HG03575 (cell line): ENCODE results near the gene FAM216B.
"Not testable (repeated sequence)": the region's sequence is repeated elsewhere in the genome, so short reads cannot be mapped to it uniquely, and the experiment has no call there.

Experiments
- ATAC-seq: cut with Tn5 transposase; IDR thresholded peaks from one replicate; pipeline ENCODE4 v1.9.1; 2021; ENCODE audit not compliant: unreplicated experiment, insufficient number of reproducible peaks, low FRiP score; ENCODE audit errors: extremely low read depth

Gene FAM216B

DNA sequence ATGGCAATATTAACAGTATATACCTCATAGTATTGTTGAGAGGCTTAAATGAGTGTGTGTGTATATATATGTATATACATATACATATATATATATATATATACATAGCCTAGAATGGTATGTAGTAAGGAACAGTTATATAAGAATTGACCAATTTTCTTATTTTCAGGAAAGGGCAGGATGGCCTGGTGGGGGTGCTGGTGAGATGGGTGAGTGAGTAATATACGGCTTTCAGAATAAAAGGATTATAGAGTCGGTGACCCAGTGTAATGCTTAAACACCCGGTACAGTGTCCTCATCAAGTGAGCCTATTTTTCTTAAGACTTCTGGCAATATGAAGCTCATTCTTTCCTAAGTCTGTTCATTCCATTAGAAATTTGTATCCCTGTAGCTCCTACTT lies 11.7 kb upstream of the FAM216B start:
- ATAC-seq, result no peak

DNA sequence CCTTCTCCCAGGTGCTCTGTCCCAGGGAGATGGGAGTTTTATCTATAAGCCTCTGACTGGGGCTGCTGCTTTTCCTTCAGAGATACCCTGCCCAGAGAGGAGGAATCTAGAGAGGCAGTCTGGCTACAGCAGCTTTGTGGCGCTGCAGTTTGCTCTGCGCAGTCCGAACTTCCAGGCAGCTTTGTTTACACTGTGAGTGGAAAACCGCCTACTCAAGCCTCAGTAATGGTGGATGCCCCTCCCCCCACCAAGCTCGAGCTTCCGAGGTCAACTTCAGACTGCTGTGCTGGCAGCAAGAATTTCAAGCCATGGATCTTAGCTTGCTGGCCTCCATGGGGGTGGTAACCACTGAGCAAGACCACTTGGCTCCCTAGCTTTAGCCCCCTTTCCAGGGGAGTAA lies 4.8 kb upstream of the FAM216B start:
- ATAC-seq, result not testable (repeated sequence)

DNA sequence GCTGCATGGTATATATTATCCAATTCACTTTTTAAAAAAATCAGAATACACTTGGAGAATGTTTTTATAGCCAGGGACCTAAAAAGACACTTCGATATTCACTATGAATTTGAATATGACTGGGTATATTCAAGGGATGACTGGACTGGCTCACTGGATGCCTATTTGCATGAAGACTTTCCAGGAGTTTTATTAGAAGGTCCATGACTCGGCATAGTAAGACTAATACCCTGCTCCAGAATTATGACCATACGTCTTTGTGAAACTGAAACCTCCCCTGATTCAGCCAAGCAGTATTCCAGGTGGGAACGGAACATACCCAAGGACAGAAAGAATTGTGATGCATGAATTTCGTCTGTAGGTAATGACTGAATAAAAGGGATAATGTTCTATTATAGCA lies 3.9 kb upstream of the FAM216B start:
- no peak for ATAC-seq

DNA sequence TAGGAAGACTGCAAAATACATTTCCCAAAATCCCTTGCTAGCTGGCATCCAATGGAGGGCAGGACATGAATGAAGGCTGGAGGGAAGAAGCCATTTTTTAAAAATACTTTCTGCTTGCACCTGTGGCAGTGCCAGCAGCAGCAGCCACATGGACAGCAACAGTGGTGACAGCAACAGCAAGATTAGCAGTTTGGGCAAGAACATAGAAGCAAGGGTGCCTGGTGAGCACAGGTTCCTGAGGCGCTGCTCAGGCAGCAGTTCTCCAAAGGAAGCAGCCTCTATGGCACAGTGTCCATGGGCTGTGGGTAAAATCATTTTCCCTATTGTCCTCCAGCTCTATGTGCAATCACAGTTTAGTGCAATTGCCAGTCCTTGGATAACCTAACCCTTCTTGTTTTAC lies 1.3 kb upstream of the FAM216B start:
- no peak for ATAC-seq

DNA sequence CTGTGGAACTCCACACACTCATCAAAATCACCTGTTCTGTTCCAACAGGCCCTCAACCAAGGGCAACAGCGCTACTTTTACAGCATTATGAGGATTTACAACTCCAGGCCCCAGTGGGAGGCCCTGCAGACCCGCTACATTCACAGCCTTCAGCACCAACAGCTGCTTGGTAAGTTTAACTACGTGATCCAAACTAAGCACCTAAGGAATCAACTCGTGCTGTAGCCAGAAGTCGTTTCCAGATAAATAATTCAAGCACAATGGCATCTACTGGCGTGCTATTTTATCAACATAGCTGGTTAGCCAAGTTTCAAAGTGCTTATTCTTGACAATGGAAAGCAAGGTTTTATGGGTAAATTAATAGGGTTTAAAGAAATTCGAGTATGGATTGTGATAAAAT lies 5.3 kb downstream of the FAM216B start:
- no peak for ATAC-seq

DNA sequence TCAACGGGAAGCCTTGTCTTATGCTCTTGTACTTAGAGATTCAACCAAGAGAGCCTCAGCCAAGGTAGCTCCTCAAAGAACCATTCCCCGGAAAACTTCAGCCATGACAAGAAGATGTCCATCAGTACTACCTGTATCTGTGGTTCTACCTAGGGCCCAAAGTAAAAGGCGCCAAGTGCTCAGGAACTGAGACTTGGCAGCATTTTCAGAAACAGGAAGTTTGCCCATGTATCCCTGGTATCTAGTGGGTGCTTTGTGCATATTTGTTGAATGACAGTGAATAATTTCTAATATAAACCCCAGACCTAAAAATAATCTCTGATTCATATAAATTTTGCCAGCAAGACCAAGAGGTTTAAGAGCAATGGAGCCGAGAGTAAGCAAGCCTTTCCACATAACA lies 7.2 kb downstream of the FAM216B start:
- no peak for ATAC-seq

- ATAC-seq, result no peak
Observed at GRCh38 chr13:42792154-42792553, 10.8 kb downstream of the FAM216B start.

DNA sequence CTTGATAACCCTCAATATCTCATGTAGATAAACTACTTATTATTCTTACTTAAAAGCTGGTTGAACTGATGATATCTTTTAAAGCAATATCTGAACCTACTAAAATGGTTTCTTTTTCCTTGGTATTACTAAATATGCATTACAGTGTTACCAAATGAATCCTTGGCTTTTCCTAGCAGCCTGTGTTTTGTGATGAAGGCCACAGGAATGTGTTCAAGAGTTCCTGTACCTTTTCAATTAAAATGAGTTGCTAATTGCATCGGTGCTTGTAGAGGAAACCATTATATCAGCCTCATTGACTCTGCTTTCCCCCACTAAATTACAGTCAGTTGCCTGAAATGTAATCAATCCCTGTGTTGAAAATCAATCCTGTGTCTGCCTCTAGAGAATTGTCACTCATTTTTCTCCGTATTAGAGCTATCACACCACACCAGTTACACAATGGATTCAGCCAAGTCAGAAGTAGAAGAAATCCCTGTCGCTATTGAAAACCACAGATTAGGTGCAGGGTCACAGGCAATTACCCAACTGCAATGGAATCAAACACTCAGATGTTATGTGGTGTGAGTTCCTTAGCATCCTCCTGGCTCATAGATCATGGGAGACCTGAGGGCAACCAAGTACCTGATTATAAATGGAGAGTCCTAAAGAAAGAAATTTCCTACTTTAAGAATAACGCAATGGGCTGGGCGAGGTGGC lies 13.3 kb downstream of the FAM216B start:
- no peak for ATAC-seq

DNA sequence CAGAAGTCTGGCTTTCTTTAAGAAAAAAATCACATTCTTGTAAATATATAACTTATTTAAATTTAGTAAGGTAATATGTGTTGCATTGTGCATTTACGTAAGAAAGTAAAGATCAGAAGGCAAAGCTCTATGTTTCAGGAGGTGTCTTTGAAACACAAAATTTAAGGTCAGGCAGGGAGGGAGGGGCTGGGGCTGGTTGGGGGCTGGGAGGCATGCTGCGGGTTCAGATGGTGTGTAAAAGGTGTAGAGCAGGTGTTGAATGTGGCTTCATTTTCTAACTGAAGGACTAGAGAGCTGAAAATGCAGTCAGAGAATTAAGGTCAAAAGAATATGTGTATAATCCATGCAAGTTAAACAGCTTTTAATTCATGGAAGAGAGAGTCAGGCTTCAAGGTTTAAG lies 14.3 kb downstream of the FAM216B start:
- ATAC-seq, result no peak

- no peak for ATAC-seq
Observed at GRCh38 chr13:42796747-42797356, 15.5 kb downstream of the FAM216B start.

- no peak for ATAC-seq
Observed at GRCh38 chr13:42798118-42798517, 16.7 kb downstream of the FAM216B start.

DNA sequence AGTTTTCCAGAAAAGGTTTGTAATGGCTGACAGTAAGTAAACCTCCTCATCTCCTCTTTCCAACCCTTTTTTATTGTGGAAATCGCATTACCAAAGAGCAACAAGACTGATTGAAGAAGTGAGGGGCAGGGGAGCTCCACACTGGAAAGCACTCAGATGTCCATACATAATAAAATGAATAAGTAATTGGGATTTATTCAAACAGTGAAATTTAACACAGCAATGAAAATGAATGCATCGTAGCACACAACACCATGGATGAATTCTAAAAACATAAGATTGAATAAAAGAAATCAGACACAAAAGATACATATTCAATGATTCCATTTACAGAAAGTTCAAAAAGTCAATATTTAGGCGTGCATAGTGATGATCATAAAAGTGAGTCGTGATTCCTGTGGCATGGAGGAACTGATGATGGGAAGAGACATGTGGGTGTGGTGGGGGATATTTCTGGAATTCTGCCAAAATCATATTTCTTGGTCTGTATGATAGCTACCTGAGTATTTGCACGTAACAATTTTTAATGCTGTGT lies 18.8 kb downstream of the FAM216B start:
- no peak for ATAC-seq

DNA sequence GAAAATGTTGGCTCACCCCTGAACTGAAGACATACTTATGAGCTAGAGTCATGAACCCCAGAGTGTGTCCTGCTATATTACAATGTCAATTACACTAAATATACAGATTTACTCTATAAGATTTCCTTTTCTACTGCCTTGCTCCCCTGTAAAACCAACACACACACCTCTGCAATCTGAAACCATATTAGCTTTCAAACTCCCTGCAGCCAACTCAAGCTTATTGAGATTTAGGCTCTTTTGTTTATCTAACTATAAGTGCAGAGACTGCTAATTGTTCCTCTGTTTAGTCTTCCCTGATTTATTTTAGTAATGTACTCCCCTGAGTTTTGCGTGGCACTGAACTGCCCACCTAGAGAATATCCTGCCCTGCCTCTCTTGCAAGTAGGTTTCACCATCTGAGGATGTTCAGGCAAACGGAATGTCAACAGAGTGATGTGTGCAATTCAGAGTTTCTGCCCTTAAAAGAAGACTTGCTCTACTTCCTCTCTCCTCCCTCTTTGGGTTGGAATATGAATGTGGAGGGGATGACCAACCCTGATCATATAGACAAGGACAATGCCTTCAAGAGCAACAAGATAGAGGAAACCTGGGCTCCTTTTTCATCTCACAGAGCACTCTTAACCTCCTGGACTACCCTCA lies 22.3 kb downstream of the FAM216B start:
- ATAC-seq, result no peak

GRCh38 chr13:42804244-42804874 lies 23.0 kb downstream of the FAM216B start:
- no peak for ATAC-seq

- no peak for ATAC-seq
Observed at GRCh38 chr13:42807241-42807640, 25.9 kb downstream of the FAM216B start.

DNA sequence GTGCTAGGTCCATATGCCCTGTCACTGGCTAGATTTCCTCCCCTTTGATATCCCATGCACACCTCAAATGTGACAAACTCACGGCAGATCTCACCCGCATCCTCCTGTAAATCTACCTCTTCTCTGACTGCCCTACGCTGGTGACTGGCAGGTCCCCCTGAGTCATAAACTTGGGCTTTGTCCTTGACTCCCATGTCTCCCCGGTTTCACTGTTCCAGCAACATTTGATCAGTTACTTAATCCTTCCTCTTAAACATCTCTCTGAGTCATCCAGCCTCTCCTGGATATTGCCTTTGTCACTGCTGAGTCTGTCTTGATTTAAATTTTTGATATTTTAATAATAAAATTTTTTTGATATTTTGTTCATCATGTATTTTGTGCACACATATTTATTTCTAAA lies 26.5 kb downstream of the FAM216B start:
- ATAC-seq, result no peak

DNA sequence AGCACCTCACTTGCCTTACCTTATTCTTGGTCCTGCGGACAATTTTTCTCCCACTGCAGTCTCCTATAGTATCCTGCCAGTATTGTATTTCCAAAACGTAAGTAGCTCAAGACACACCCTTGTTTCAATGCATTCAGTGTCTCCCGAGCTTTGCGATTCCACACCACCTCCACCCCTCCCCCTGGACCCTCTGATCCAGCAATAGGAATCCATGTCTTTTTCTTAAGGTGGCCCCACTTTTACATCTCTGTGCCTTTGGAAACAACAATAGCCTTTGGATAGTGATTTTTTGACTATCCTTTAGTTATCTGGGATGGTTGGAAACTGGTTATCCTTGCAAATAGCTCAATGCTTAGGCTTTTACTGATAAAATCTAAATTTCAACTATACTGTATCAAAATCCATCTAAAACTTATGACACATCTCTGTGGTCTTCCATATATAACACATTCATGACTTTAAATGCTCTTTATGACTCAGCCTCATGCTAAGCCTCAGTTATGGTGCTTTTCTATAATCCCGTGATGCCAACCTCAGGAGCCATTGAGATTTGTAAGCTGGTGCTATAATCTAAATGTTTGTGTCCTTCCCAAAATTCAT lies 27.1 kb downstream of the FAM216B start:
- ATAC-seq, result no peak

DNA sequence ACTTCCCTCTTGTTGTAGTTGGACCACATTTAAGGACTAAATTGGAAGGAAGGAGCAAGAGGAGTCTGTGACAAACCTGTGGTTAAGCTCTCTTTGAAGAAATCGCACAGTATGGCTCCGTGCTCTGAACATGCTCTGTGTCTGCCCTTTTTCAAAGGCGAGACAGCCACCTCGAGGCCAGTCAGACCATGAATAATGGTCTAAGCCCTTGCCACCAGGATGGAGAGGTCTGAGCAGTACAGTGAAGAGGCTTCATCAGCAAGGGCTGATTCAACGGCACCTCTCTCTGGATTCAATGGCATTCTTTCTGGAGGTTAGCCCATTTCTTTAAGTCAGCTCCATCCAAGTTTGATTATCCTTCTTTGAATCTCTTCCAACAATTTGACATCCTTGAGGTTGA lies 30.9 kb downstream of the FAM216B start:
- no peak for ATAC-seq

DNA sequence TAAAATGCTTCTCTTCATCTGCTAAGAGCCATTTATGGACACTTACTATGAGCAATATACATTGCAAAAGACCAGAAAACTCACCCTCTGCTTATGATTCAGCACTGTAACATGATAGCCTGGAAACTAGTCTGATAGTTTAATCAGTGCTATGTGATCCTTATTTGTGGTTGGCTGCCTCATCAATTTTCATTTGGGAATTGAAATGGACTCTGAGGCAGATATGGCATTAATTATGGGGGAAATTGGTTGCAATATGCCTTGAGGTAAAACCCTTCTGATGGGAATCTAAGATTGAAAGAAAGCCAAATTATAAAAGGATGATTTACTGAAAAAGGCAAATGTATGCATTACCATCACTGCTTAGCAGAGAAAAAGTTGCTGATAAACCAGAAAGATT lies 33.5 kb downstream of the FAM216B start:
- no peak for ATAC-seq
